Brain pericyte (primary cell): ENCODE measurements around the gene PDLIM1.

ENCODE experiments used
- DNase-seq: peaks from one replicate; pipeline ENCODE4 v3.0.0-alpha.2; 2012; ENCODE audit warnings: low read depth, low spot score

PDLIM1 gene

DNA sequence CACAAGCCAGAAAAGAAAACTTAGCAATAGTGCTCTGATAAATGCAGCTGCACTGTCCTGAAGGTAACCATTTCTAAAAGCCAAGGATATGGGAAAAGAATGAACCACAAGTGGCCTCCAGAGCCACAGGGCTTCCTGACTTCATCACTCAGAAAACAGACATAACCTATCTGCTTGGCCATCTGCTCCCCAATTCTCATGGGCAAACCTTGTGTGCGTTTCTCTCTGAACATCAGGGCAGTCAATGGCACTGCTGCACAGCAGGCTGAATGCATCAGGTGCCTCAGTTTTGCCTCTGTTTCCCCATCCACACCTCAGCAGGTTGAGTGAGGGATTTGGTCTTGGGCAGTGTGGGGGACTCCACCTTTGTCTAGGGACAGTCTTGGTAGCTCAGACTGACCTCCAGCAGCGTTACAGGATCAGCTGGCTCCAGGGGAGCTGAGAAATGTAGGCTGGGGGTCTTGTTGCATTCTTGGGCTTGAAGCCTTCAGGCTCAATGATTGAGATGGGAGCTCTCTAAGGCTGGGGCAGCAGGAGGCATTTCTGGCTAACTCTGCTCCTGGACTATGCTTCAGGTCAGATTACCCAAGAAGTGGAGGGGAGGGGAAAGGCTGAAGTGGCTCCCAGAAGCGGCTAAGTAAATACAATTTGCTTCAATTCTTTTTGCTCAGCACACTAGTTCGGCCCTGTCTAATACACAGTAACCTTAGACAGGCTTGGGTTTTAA lies 23.6 kb upstream of the PDLIM1 start:
- no peak for DNase-seq

DNA sequence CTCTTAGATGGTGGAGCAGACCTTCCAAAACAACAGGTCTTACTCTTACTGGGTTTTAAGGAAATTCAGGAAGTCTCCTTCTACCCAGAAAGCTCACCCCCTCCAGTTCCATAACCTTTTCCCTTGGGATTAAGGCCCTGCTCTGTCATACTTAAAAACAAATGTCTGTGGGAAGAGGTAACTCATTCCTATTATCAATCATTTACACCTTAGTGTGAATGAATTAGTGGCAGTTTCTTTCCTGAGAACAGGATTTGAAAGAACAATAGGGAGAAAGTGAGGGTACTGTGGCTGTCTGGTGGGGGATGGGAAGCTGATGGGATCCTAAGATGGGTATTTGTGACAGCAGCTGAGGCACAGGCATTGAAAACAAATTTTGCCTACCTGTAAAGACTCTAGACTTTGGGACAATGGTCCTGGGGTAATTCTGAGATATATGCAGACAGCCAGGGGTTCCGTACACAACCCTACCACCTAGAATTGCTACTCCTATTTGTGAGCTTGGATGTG lies 22.2 kb upstream of the PDLIM1 start:
- DNase-seq: no peak

DNA sequence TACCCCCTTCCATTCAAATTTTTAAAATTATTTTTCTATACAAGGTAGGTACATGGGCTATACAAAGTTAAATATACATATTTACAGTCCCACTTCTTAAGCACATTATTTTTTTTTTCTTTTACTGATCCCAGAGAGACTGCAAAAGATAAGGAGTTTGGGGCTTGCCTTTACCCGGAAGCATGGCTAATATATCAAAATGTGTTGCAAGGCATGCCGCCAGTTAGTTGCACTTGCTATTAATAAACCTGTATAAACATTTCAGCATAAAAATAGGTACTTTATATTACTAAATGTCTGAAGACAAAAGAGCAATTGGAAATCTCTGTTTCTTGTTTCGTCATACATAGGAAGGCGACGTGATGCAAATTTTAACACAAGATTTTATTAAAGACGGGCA lies 21.5 kb upstream of the PDLIM1 start:
- DNase-seq: no peak

- no peak for DNase-seq
Observed at GRCh38 chr10:95309958-95310357, 19.2 kb upstream of the PDLIM1 start.

DNA sequence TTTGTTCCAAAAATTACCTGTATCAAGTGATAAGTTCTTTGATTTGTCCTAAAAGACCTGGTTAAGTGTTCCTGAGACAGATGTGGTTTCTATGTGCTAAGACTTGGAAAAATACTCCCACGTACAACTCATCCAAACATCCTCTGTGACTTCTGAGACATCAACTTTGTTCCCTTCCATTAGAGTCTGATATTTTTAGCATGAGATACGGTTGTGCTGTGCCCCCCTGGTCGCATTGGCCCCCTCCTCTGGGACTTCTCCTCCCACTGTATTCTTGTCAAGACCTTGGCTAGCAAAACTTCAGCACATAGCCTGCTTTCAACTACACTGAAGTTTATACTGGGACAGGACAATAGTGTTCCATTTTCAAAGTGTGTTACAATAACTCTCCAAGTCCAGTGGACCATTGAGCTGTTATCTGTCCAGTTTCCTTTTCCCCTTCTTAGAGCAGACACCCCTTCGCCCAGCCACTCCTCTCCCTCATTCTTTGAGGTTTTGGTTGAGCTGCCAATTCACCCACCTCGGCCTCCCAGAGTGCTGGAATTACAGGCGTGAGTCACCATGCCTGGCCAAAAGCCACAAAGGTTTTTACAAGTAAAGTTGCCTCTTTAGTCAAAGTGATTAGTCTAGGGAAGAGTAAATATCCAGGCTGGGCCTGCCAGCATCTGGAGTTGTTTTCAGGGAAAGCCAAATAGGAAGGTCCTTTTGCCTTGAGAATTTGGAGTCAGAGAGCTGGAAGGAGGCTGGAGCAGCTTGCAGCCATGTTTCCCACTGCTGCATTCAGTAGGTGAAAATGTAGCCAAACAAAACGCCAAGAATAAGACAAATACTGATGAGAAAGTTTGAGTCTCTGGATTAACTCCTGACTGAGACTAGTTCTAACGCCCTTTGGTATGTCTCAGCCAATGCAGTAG lies 17.8 kb upstream of the PDLIM1 start:
- peak; percentile 77 for DNase-seq

DNA sequence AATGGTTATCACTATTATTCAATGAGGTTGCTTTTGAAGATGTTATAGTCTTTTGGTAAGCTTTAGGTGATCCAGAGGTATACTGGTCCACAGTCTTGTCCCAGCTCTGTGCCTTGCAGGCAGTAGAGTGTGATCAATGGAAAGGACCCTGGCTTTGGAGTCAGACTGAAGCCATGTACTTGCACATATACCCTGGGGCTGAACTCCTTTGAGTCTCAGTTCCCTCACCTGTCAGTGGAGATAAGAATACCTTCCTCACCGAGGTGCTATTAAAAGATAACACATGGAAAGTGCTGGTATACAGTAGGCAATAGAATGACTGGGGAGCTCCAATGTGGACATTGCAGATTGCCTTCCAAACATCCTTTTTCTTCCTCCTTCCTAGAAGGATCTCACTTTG lies 16.0 kb upstream of the PDLIM1 start:
- DNase-seq: no peak

- no peak for DNase-seq
Observed at GRCh38 chr10:95306318-95306650, 15.5 kb upstream of the PDLIM1 start.

DNA sequence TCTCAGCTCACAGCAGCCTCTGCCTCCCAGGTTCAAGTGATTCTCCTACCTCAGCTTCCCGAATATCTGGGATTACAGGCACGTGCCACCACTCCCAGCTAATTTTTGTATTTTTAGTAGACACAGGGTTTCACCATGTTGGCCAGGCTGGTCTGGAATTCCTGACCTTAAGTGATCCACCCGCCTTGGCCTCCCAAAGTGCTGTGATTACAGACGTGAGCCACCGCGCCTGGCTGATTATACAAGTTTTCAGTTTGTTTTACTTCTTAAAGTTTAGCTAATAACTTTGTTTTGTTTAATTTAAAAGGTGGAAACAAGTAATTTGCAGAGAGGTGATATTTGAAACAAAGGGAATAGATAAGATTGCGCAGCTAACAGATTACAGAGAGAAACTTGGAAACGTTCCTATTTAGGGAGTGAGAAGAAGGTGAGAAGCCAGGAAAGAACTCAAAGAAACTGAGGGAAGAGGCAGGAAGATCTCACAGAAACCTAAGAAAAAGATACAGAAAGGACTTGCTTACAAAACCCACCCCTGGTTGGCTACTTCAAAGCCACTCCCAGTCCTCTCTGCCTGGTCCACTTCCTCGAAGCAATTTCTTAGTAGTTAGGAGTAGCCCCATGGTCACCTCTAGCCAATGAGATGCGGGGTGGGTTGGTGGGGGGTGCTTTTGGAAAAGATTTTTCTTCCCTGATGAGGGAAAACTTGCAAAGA lies 15.0 kb upstream of the PDLIM1 start:
- DNase-seq: no peak

- no peak for DNase-seq
Observed at GRCh38 chr10:95304976-95305375, 14.2 kb upstream of the PDLIM1 start.

DNA sequence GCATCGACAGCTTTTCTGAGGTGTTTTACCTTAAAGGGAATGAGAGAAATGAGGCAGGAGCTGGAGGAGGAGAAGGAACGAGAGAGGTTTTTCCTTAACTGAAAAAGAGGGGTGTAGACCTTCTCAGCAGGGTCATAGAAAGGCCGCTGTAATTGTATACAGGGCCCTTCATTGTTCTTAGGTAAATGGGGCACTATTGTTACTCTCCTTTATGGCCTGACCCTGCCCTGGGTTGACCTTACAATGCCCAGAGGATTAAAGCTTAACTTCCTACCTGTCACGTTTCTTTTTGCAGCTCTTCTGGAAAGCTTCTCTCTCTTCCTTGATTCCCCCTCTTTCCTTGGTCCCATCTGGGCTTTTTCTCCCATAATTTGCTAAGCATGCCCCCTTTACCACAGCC lies 13.7 kb upstream of the PDLIM1 start:
- DNase-seq: no peak

DNA sequence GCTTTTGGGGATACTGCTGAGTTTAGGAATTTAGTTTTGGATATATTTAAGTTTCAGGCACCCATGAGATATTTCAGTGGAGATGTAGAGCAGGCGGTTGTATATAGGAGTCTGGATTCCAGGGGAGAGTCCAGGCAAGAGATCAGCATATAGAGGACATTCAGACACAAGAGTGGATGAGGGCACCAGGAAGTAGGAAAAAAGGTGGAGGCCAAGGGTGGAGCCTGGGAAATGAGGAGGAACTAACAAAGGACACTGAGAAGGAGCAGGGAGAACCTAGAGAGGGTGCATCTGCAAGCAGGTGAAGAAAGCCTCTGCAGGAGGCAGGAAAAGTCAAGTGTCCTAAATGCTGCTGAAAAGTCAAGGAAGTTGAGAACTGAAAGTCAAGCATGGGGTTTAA lies 13.1 kb upstream of the PDLIM1 start:
- no peak for DNase-seq

GRCh38 chr10:95303535-95303934 lies 12.7 kb upstream of the PDLIM1 start:
- DNase-seq: no peak

DNA sequence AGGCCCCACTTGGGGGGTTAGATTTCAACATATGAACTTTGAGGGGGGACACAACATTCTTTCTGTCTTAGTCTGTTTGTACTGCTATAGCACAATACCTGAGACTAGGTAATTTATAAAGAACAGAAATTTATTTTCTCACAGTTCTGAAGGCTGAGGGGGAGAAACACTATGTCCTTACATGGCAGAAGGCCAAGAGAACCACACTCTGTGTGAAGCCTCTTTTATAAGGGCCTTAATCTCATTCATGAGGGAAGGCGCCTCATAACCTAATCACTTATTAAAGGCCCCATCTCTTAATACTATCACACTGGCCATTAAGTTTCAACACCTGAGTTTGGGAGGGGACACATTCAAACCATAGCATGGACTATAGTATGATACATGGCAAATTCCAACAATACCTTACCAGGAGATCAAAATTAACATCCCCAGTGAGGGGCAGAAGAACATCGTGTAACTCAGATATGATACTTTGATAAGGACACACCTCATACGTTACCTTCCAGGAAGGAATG lies 9.3 kb upstream of the PDLIM1 start:
- no peak for DNase-seq

GRCh38 chr10:95297402-95297801 lies 6.6 kb upstream of the PDLIM1 start:
- no peak for DNase-seq

DNA sequence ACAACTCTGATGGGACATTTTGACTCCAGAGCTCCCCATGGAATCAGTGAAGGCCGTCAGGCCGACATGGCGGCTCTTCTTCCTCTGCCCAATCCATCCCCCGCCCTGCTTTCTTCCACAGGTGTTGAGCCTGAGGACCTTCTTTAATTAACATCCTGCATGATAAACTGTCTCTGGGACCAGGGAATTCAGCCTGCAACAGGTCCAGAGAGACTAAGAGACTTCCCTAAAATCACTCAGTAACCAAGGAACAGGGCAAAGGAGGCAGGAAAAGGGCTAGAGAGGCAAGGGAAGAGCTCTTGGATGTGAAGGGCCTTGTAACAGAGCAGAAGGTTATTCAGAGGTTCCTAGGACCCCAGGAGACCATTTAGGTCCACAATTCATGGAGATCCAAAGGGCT lies 6.0 kb upstream of the PDLIM1 start:
- DNase-seq: no peak

- DNase-seq: no peak
Observed at GRCh38 chr10:95295031-95295755, 4.4 kb upstream of the PDLIM1 start.

- DNase-seq: no peak
Observed at GRCh38 chr10:95293631-95294030, 2.8 kb upstream of the PDLIM1 start.

DNA sequence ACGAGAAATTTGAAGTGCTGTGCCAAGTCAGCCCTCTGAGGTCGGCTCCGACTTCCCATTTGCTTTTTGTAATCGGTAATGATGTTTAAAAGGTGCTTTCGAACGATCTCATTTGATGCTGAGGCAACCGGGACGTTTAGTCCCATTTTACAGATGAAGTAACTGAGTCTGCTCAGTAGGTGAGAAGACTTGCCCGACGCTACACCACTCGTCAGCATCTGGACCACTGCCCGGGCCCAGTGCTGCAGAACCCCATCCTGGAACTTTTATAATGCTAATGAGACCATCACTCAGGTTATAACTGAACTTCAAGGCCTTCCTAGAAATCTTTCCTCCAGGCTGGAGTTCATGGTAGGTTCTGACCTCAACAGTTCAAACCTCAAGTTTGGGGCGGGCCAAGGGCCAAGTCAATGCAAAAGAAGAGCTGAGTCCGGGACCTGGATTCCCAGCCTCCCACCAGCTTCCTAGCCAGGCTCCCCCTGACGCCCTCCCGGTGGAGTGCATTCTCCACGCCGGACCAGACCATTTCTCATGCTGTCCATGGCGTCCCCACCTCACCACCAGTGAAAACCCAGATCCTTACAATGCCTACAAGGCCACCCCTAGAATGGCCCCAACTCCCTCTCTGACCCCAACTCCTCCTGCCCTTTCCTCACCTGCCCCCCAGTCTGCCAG lies 699 bp upstream of the PDLIM1 start:
- DNase-seq: no peak

DNA sequence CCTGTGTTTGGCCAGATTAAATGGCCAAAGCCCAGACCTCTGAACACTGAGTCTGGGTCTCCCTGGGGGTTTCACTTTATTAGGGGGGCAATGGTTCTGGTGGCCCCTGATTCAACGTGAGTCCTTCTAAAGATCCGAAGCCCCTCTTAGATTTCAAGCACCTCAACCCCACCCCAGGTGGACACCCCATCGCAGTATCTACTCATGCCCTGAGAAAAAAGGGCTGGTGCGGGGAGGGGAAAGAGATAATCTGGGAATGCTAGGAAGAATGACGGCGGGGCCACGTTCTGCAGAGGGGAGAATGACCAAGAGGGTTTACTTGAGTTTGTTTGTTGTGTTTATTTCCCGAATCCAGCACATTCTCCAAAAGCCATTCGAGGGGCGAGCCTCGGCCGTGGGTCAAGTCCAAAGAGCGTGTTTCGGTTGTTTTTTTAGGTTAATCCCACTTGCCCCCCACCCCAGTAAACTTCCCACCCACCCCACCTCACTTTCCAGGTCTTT lies 832 bp downstream of the PDLIM1 start:
- DNase-seq: no peak
